ENCODE results near the gene C6.

DNA sequence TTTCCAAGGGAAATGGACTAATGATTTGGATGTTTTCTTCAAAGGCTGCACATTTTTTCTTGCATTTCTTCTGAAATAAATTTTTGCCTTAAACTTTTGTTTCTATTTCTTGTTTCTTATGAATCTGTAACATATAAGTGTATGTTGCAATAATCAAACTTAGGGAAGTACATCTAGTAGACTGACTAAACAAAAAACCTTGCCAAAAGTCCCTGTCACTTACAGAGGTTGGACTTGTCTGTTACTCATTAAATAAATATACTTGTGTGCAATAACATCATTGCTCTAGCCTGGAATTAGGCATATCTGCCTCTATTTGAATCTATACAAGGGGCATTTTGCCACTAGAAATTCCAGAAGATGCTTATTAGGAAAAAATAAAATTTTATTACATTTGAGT is 56.6 kb downstream of the C6 start:
- TF ChIP-seq CTCF (IDR thresholded peaks at IDR 0.05; ENCODE audit: low read depth, low read length, poor library complexity, severe bottlenecking) (no peak), EZH2phosphoT487 (IDR thresholded peaks at IDR 0.05; ENCODE audit: borderline replicate concordance, low read length) (no peak)

All from DOHH2 (cell line).